ENCODE data around the gene A1CF. TPM values are rescaled to one million over a fixed set of nuclear protein-coding genes. Genes with fewer than 3 reads are reported as not detected.
"Not testable (repeated sequence)": the region's sequence is repeated elsewhere in the genome, so short reads cannot be mapped to it uniquely, and the experiment has no call there.

A1CF gene
- total RNA-seq, 1 donor from 2014 or later = not detected

DNA sequence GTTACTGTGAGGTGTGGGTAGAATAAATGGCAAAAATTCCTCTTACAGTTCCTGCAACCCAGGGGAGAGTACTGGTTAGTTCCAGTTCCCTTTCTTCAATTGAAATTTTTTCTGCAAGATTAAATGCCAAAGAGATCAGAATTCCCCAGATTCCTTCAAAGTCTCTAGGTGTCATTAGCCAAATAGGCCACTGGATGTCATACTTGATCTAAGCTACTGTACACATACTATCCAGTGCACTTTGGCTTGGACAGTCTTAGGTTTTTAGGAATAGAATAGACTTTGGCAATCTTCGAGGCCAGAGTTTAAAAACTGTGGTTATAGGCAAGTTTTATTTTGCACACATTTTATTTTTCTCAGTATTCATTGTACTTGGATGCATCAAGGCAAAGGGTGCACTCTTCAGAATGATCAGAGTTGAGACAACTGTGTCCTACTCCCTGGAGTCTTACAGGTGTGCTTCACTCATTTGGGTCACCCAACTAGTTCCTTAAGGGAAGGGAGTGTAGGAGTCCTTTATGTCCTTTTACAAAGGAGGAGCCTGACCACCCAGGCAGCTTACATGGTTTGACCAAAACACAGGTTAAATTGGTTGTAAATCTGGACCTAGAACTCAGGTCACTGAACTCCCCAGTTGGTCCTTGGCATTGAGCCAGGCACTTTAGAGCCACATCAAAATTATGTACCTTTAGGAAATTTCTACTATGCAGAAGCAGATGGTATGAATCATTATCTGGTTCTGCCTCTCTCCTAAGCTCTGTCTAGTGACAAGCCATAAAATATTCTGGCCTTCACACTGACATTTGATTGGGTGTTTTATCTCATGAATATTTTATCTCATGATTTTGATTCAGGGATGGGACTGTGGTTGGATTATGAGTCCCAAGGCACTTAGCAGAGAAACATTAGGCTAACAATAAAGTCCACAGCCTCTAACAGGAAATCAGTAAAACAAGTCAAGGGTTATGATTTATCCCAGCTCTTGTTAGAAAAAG is 96.2 kb downstream of the A1CF start:
- no peak for DNase-seq (ENCODE audit: low spot score)

DNA sequence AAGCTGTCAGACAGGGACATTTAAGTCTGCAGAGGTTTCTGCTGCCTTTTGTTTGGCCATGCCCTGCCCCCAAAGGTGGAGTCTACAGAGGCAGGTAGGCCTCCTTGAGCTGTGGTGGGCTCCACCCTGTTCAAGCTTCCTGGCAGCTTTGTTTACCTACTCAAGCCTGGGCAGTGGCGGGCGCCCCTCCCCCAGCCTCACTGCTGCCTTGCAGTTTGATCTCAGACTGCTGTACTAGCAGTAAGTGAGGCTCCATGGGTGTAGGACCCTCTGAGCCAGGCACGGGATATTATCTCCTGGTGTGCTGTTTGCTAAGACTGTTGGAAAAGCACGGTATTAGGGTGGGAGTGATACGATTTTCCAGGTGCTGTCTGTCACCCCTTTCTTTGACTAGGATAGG is 97.5 kb downstream of the A1CF start:
- not testable (repeated sequence) for DNase-seq (ENCODE audit: low spot score)

DNA sequence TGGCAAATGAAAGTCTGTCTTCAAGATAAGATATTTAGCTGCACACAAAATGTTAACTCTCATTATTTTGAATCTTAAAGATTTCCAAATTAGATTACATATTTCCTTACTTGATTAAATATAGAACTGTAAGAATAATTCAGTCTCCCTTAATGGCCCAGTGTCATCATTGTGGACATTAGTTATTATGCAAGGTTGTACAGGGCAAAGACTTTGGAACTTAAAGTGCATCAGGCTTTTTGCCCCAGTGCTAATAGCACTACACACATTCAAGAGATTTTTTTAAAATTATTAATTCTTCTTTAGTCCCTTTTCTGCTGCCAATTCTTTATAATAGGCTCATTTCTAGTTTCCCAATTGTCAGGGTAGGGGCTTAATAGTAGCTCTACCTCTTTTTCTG is 103.4 kb downstream of the A1CF start:
- not testable (repeated sequence) for DNase-seq (ENCODE audit: low spot score)

GRCh38 chr10:50780036-50780435 is 105.4 kb downstream of the A1CF start:
- not testable (repeated sequence) for DNase-seq (ENCODE audit: low spot score)

GRCh38 chr10:50774868-50775267 is 110.6 kb downstream of the A1CF start:
- not testable (repeated sequence) for DNase-seq (ENCODE audit: low spot score)

DNA sequence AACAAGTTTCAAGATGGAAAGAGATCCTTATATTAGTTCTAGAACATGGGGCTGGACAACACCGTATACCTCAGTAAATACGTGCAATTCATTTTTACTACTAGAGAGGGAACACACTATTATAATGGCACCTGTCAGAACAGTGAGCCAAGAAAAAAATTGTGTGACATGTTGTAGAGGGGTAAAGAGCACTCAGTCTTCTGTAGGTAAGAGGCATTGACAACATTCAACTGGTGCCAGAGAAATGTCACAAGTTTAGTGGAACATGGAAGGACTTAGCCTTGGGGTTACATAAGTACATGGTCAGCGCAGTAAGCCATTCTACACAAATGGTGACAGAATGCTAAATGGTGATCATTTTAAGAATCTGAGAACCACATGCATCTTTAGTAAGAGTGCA is 113.4 kb downstream of the A1CF start:
- DNase-seq (ENCODE audit: low spot score) = not testable (repeated sequence)

DNA sequence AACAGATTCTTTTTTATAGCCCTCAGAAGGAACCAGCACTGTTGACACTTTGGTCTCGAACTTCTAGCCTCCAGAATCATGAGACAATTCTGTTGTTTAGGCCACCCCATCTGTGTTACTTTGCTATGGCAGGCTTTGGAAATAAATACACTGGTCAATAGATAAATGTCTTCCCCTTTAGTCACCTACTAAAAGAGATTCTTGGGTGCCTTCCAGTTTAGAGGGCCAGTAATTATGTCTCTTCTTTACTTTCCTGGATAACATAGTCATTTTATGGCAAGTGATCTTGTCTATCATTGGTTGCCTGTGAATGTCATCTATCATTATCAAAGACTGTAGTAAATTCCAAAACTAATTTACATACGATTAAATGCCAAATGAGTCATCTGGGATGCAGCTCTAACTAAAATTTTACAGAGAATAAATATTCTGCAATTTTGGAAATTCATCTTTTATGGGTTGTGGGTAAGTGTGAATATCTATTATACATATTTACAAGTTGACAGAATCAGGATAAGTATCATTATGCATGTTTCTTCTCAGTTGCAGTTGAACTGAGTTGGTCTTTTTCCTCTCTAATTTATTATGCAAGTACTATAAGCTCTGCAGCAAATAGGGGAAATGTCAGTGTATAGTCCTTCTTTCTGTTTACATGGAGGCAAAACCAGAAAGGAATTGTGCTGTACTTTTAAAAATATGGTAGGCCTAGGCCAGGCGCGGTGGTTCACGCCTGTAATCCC is 118.5 kb downstream of the A1CF start:
- not testable (repeated sequence) for DNase-seq (ENCODE audit: low spot score)

Other genes with a start within 250 kb of the A1CF start
- gene ASAH2B, start 145.7 kb downstream of the A1CF start, total RNA-seq = 4.8 TPM
- 25.4 TPM for gene PRKG1, start 188.9 kb upstream of the A1CF start, total RNA-seq